ENCODE data around the gene ARID5B. TPM values are rescaled to one million over a fixed set of nuclear protein-coding genes. Genes with fewer than 3 reads are reported as not detected.

The ARID5B gene
- total RNA-seq, 1 experiment from 2014 or later = 0.04 TPM

DNA sequence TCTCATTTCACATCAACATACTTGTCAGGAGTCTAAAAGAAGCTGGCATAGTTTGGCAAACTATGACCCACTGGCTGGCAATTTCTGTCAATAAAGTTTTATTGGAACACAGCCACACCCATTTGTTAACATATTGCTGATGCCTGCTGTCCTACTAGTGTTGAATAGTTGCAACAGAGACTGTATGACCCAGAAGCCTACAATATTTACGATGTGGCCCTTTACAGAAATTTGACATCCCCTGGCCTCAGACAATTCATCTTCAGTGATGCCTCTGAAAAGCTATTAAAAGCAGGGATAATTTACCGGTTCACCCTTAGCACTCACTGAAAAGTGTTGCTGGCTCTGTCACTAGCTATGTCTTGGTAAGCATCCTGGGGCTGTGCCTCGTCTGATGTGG lies 155.2 kb downstream of the ARID5B start:
- no peak overlapping the region for H3K27ac ChIP-seq (ENCODE audit: insufficient read length, low read depth, low read length)
- WGBS (ENCODE audit: extremely low coverage, insufficient read length, low lambda C conversion rate) = no CpG with 5 or more reads among the region's 3 CpGs
- H4K20me1 ChIP-seq (ENCODE audit: control insufficient read depth, insufficient read depth, insufficient read length) = no peaks in the 10 kb centered on the region

More for the DNA sequence above, 155.2 kb downstream of the ARID5B start:
- TF ChIP-seq, protein P1, sequence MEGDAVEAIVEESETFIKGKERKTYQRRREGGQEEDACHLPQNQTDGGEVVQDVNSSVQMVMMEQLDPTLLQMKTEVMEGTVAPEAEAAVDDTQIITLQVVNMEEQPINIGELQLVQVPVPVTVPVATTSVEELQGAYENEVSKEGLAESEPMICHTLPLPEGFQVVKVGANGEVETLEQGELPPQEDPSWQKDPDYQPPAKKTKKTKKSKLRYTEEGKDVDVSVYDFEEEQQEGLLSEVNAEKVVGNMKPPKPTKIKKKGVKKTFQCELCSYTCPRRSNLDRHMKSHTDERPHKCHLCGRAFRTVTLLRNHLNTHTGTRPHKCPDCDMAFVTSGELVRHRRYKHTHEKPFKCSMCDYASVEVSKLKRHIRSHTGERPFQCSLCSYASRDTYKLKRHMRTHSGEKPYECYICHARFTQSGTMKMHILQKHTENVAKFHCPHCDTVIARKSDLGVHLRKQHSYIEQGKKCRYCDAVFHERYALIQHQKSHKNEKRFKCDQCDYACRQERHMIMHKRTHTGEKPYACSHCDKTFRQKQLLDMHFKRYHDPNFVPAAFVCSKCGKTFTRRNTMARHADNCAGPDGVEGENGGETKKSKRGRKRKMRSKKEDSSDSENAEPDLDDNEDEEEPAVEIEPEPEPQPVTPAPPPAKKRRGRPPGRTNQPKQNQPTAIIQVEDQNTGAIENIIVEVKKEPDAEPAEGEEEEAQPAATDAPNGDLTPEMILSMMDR (conservative IDR thresholded peaks at IDR 0.05) = no peak
- H3K9me3 Mint-ChIP-seq = no peaks in the 10 kb centered on the region
- peaks cover 1% of the 10 kb centered on the region in 2 experiments; a peak in 3 of 4 replicates for H3K4me1 Mint-ChIP-seq
- Histone ChIP-seq H3K4me1 (ENCODE audit: insufficient read depth, low read length) (no peaks in the 10 kb centered on the region), H2AK5ac (ENCODE audit: insufficient read length, low read length) (no peak overlapping the region), H3K79me1 (ENCODE audit: insufficient read depth, low read depth, low read length, poor library complexity, severe bottlenecking) (no peaks in the 10 kb centered on the region), H3K4ac (ENCODE audit: low read depth, low read length) (no peak overlapping the region), H2AFZ (ENCODE audit: low read length) (no peak overlapping the region), H4K8ac (replicated peaks; ENCODE audit: insufficient read length, low read depth, low read length) (no peak overlapping the region), H3K9ac (ENCODE audit: extremely low read depth, insufficient read length, low read length) (no peak overlapping the region), H2BK12ac (ENCODE audit: insufficient read length, low read depth, low read length) (no peak overlapping the region), H3K23me2 (ENCODE audit: insufficient read length, low read depth, low read length, poor library complexity, severe bottlenecking) (no peaks in the 10 kb centered on the region), H4K91ac (ENCODE audit: insufficient read length, low read depth, low read length) (no peak overlapping the region), H2BK5ac (ENCODE audit: insufficient read length, low read length) (no peak overlapping the region), H3T11ph (ENCODE audit: low read length) (no peak overlapping the region), H3K79me2 (ENCODE audit: insufficient read depth, low read length) (no peaks in the 10 kb centered on the region), H3K18ac (ENCODE audit: insufficient read length, low read depth, low read length) (no peak overlapping the region), H3K14ac (ENCODE audit: insufficient read depth, low read length) (no peak overlapping the region), H3K27me3 (ENCODE audit: insufficient read depth, low read length) (no peaks in the 10 kb centered on the region), H3K4me2 (ENCODE audit: insufficient read depth, insufficient read length, low read length) (no peak overlapping the region), H3K23ac (ENCODE audit: insufficient read length, low read depth, low read length) (no peak overlapping the region), H2BK120ac (ENCODE audit: low read depth, low read length, poor library complexity, severe bottlenecking) (no peak overlapping the region), H2BK15ac (ENCODE audit: low read depth, low read length) (no peak overlapping the region), H3K9me3 (ENCODE audit: control insufficient read depth, low read depth, low read length) (no peaks in the 10 kb centered on the region), H4K5ac (ENCODE audit: insufficient read length, low read depth, low read length) (no peak overlapping the region), H2BK20ac (ENCODE audit: low read depth, low read length, poor library complexity, severe bottlenecking) (no peak overlapping the region), H3K56ac (ENCODE audit: insufficient read length, low read depth, low read length) (no peak overlapping the region)
- H3K27me3 Mint-ChIP-seq (ENCODE audit: low read depth) = no peaks in the 10 kb centered on the region
- H3K4me3 Mint-ChIP-seq = no peak overlapping the region
- H3K27ac Mint-ChIP-seq = no peak overlapping the region
- no peaks in the 10 kb centered on the region; a peak in 1 of 7 replicates for H3K36me3 Mint-ChIP-seq (ENCODE audit: insufficient read depth in 1 of 3, low read depth in 3 of 3)
- DNase-seq = no peak
